ENCODE data around the gene ZNF474.

Gene ZNF474

GRCh38 chr5:122154910-122155309, 25.6 kb downstream of the ZNF474 start:
- DNase-seq, result no peak

GRCh38 chr5:122155546-122155945, 26.2 kb downstream of the ZNF474 start:
- DNase-seq, result no peak

- no peak for DNase-seq
Measured at GRCh38 chr5:122156724-122157325, 27.5 kb downstream of the ZNF474 start.

- DNase-seq, result no peak
Measured at GRCh38 chr5:122162100-122162638, 32.8 kb downstream of the ZNF474 start.

GRCh38 chr5:122163121-122164069, 34.0 kb downstream of the ZNF474 start:
- no peak for DNase-seq

GRCh38 chr5:122164070-122164435, 34.7 kb downstream of the ZNF474 start:
- DNase-seq, result no peak

GRCh38 chr5:122164831-122165558, 35.6 kb downstream of the ZNF474 start:
- no peak for DNase-seq

GRCh38 chr5:122165559-122166078, 36.3 kb downstream of the ZNF474 start:
- no peak for DNase-seq

GRCh38 chr5:122169350-122170103, 40.2 kb downstream of the ZNF474 start:
- no peak for DNase-seq

- no peak for DNase-seq
Measured at GRCh38 chr5:122170620-122171019, 41.3 kb downstream of the ZNF474 start.

GRCh38 chr5:122172207-122172606, 42.9 kb downstream of the ZNF474 start:
- DNase-seq, result no peak

GRCh38 chr5:122173474-122174415, 44.4 kb downstream of the ZNF474 start:
- DNase-seq, result no peak

- no peak for DNase-seq
Measured at GRCh38 chr5:122175091-122175490, 45.7 kb downstream of the ZNF474 start.

- DNase-seq, result no peak
Measured at GRCh38 chr5:122175852-122176251, 46.5 kb downstream of the ZNF474 start.

GRCh38 chr5:122177161-122177560, 47.8 kb downstream of the ZNF474 start:
- no peak for DNase-seq

GRCh38 chr5:122179701-122180100, 50.4 kb downstream of the ZNF474 start:
- DNase-seq, result no peak

- no peak for DNase-seq
Measured at GRCh38 chr5:122180146-122180712, 50.9 kb downstream of the ZNF474 start.

- no peak for DNase-seq
Measured at GRCh38 chr5:122180863-122181548, 51.7 kb downstream of the ZNF474 start.

- DNase-seq, result no peak
Measured at GRCh38 chr5:122181863-122182262, 52.5 kb downstream of the ZNF474 start.

- no peak for DNase-seq
Measured at GRCh38 chr5:122182491-122182921, 53.2 kb downstream of the ZNF474 start.
